ENCODE measurements around the gene IDI2. TPM values are rescaled to one million over a fixed set of nuclear protein-coding genes. Genes with fewer than 3 reads are reported as not detected.

IDI2 gene
- total and polyA plus RNA-seq, 2 of the 13 experiments (the other 11 are each of a cell fraction or from before 2014, with no cell fraction given): not detected

GRCh38 chr10:1049425-1049958 lies 23.8 kb upstream of the IDI2 start (continued):
- no peak for TF ChIP-seq CHCHD3 (CRISPR knock-in tag; IDR thresholded peaks at IDR 0.05)
- TF ChIP-seq ZNF816 (CRISPR knock-in tag; IDR thresholded peaks at IDR 0.05; ENCODE audit: borderline replicate concordance): 0 out of 2 replicates have a peak, but pooled peaks have one; percentile 2
- TF ChIP-seq TFE3 (CRISPR knock-in tag; IDR thresholded peaks at IDR 0.05): no peak
- no peak for TF ChIP-seq BRF2 (CRISPR knock-in tag; IDR thresholded peaks at IDR 0.05)
- TF ChIP-seq ZNF550 (CRISPR knock-in tag; IDR thresholded peaks at IDR 0.05; ENCODE audit: borderline replicate concordance): no peak
- no peak for TF ChIP-seq PHF21A (CRISPR knock-in tag; IDR thresholded peaks at IDR 0.05)
- peak; percentile 3; the same call in 1 of the 2 replicates for TF ChIP-seq TGIF2 (CRISPR knock-in tag; IDR thresholded peaks at IDR 0.05)
- TF ChIP-seq ZKSCAN8 (CRISPR knock-in tag; IDR thresholded peaks at IDR 0.05; ENCODE audit: borderline replicate concordance): no peak
- TF ChIP-seq SRSF4 (IDR thresholded peaks at IDR 0.05; ENCODE audit: low read depth, low read length, poor library complexity, severe bottlenecking): no peak
- TF ChIP-seq CBX1 (IDR thresholded peaks at IDR 0.05; ENCODE audit: low read depth): no peak
- no peak for TF ChIP-seq HNF1B (CRISPR knock-in tag; IDR thresholded peaks at IDR 0.05)
- no peak for TF ChIP-seq JDP2 (CRISPR knock-in tag; IDR thresholded peaks at IDR 0.05; ENCODE audit: borderline replicate concordance)
- 0 out of 2 replicates have a peak, but pooled peaks have one; percentile 6 for TF ChIP-seq ZNF670 (CRISPR knock-in tag; IDR thresholded peaks at IDR 0.05; ENCODE audit: borderline replicate concordance)
- TF ChIP-seq IRF2 (CRISPR knock-in tag; IDR thresholded peaks at IDR 0.05): no peak
- TF ChIP-seq ZSCAN29 (CRISPR knock-in tag; conservative IDR thresholded peaks at IDR 0.05): no peak; the same call in 1 of the 2 replicates
- TF ChIP-seq ZNF891 (CRISPR knock-in tag; IDR thresholded peaks at IDR 0.05): no peak
- no peak for TF ChIP-seq ZBTB25 (CRISPR knock-in tag; IDR thresholded peaks at IDR 0.05)
- no peak for TF ChIP-seq ZNF317 (CRISPR knock-in tag; IDR thresholded peaks at IDR 0.05)
- TF ChIP-seq E2F1 (CRISPR knock-in tag; IDR thresholded peaks at IDR 0.05): no peak
- no peak for TF ChIP-seq ZNF451 (CRISPR knock-in tag; IDR thresholded peaks at IDR 0.05)
- TF ChIP-seq MIER3 (CRISPR knock-in tag; IDR thresholded peaks at IDR 0.05; ENCODE audit: borderline replicate concordance): no peak
- no peak for TF ChIP-seq ZNF512 (CRISPR knock-in tag; IDR thresholded peaks at IDR 0.05)
- no peak for TF ChIP-seq ZNF678 (CRISPR knock-in tag; IDR thresholded peaks at IDR 0.05)
